MM.1S (cell line): ENCODE measurements around the gene EFNA4.

ENCODE experiments used
- DNase-seq: peaks from one replicate; pipeline ENCODE4 v3.0.0-alpha.2; 2015
- H2AFZ ChIP-seq: fragments of 300-600 bp; sonication (generic); 2 replicates; pipeline ENCODE4 v1.6.0; 2016; ENCODE audit warnings: antibody characterized with exemption, low read length
- H3F3A ChIP-seq: fragments of 300-600 bp; sonication (generic); 2 replicates; pipeline ENCODE4 v1.6.1; 2016; ENCODE audit warnings: mild to moderate bottlenecking, antibody characterized with exemption, low read length, moderate library complexity, mixed read lengths; ENCODE audit not compliant: insufficient read depth
- H3K27ac ChIP-seq: fragments of 300-600 bp; sonication (generic); 2 replicates; pipeline ENCODE4 v1.5.1; 2016; ENCODE audit warnings: mild to moderate bottlenecking, low read length
- H3K27me3 ChIP-seq: fragments of 300-600 bp; sonication (generic); replicated peaks from 2 replicates; pipeline ENCODE4 v1.6.0; 2016; ENCODE audit warnings: low read length; ENCODE audit not compliant: insufficient read depth
- H3K36me3 ChIP-seq: fragments of 300-600 bp; sonication (generic); replicated peaks from 2 replicates; pipeline ENCODE4 v1.6.1; 2016; ENCODE audit warnings: mild to moderate bottlenecking, low read length, mixed read lengths; ENCODE audit not compliant: insufficient read depth
- H3K4me1 ChIP-seq: fragments of 300-600 bp; sonication (generic); 2 replicates; pipeline ENCODE4 v1.6.1; 2016; ENCODE audit warnings: low read length, mixed read lengths
- H3K4me2 ChIP-seq: fragments of 300-600 bp; sonication (generic); 2 replicates; pipeline ENCODE4 v1.6.0; 2016; ENCODE audit warnings: low read depth, low read length
- H3K4me3 ChIP-seq: fragments of 300-600 bp; sonication (generic); 2 replicates; pipeline ENCODE4 v1.5.1; 2016; ENCODE audit warnings: low read length, mixed read lengths
- H3K79me2 ChIP-seq: fragments of 300-600 bp; sonication (generic); 2 replicates; pipeline ENCODE4 v1.6.1; 2016; ENCODE audit warnings: mixed run types, low read length, mixed read lengths
- H3K9ac ChIP-seq: fragments of 300-600 bp; sonication (generic); 2 replicates; pipeline ENCODE4 v1.6.1; 2016; ENCODE audit warnings: low read length, mixed read lengths
- H3K9me2 ChIP-seq: fragments of 300-600 bp; sonication (generic); replicated peaks from 2 replicates; pipeline ENCODE4 v1.6.1; 2016; ENCODE audit warnings: mild to moderate bottlenecking, low read length, mixed read lengths; ENCODE audit not compliant: insufficient read depth
- H3K9me3 ChIP-seq: fragments of 300-600 bp; sonication (generic); replicated peaks from 2 replicates; pipeline ENCODE4 v1.6.1; 2016; ENCODE audit warnings: mild to moderate bottlenecking, low read length, mixed read lengths; ENCODE audit not compliant: insufficient read depth
- H4K20me1 ChIP-seq: fragments of 300-600 bp; sonication (generic); 2 replicates; pipeline ENCODE4 v1.6.1; 2016; ENCODE audit warnings: mild to moderate bottlenecking, low read length, moderate library complexity, mixed read lengths; ENCODE audit not compliant: insufficient read depth
- EZH2 ChIP-seq: fragments of 300-600 bp; sonication (generic); optimal IDR thresholded peaks from 2 replicates; pipeline ENCODE3; 2017; ENCODE audit warnings: low read depth, mild to moderate bottlenecking, antibody characterized with exemption, low read length, mixed read lengths
- EZH2phosphoT487 ChIP-seq: fragments of 300-600 bp; sonication (generic); IDR thresholded peaks from 2 replicates; pipeline ENCODE4 v1.6.1; 2018; ENCODE audit warnings: antibody characterized with exemption, low read length
- TF ChIP-seq, protein P1 (sequence below): fragments of 300-600 bp; sonication (generic); IDR thresholded peaks from 2 replicates; pipeline ENCODE4 v1.5.1; 2016; ENCODE audit warnings: antibody characterized with exemption, low read length, mixed read lengths

EFNA4 gene

GRCh38 chr1:155051342-155051776 lies 12.2 kb upstream of the EFNA4 start:
- peaks cover 30% of the 10 kb centered on the region for H3K79me2 ChIP-seq
- H4K20me1 ChIP-seq, result no peaks in the 10 kb centered on the region
- DNase-seq, result no peak
- no peaks in the 10 kb centered on the region for H3K9me3 ChIP-seq
- no peak for TF ChIP-seq EZH2phosphoT487
- no peak for TF ChIP-seq EZH2
- TF ChIP-seq, protein P1, sequence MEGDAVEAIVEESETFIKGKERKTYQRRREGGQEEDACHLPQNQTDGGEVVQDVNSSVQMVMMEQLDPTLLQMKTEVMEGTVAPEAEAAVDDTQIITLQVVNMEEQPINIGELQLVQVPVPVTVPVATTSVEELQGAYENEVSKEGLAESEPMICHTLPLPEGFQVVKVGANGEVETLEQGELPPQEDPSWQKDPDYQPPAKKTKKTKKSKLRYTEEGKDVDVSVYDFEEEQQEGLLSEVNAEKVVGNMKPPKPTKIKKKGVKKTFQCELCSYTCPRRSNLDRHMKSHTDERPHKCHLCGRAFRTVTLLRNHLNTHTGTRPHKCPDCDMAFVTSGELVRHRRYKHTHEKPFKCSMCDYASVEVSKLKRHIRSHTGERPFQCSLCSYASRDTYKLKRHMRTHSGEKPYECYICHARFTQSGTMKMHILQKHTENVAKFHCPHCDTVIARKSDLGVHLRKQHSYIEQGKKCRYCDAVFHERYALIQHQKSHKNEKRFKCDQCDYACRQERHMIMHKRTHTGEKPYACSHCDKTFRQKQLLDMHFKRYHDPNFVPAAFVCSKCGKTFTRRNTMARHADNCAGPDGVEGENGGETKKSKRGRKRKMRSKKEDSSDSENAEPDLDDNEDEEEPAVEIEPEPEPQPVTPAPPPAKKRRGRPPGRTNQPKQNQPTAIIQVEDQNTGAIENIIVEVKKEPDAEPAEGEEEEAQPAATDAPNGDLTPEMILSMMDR, result no peak
- H3K9ac ChIP-seq, result peak overlapping the region; percentile 84
- peaks cover 14% of the 10 kb centered on the region for H3F3A ChIP-seq
- no peaks in the 10 kb centered on the region for H3K27me3 ChIP-seq
- H3K27ac ChIP-seq, result peak overlapping the region; percentile 26; the same call in 1 of the 2 replicates
- H3K4me3 ChIP-seq, result peak overlapping the region; percentile 97
- no peaks in the 10 kb centered on the region for H3K36me3 ChIP-seq
- peaks cover 16% of the 10 kb centered on the region for H3K4me1 ChIP-seq
- H3K9me2 ChIP-seq, result no peaks in the 10 kb centered on the region
- peak overlapping the region; percentile 92 for H2AFZ ChIP-seq
- peak overlapping the region; percentile 99 for H3K4me2 ChIP-seq

- Histone ChIP-seq H3K4me1 (peaks cover 16% of the 10 kb centered on the region), H3K4me3 (peak overlapping the region; percentile 97), H3K27ac (peak overlapping the region; percentile 26; the same call in 1 of the 2 replicates), H3K4me2 (peak overlapping the region; percentile 99), H4K20me1 (no peaks in the 10 kb centered on the region), H3F3A (peaks cover 14% of the 10 kb centered on the region), H3K9ac (peak overlapping the region; percentile 84), H3K79me2 (peaks cover 30% of the 10 kb centered on the region), H3K9me2 (no peaks in the 10 kb centered on the region), H3K9me3 (no peaks in the 10 kb centered on the region), H3K27me3 (no peaks in the 10 kb centered on the region), H3K36me3 (no peaks in the 10 kb centered on the region), H2AFZ (peak overlapping the region; percentile 92)
- TF ChIP-seq EZH2, result no peak
- TF ChIP-seq, protein P1, result no peak
- TF ChIP-seq EZH2phosphoT487, result no peak
- DNase-seq, result peak; percentile 48
Observed at GRCh38 chr1:155051777-155052398, 11.7 kb upstream of the EFNA4 start.

DNA sequence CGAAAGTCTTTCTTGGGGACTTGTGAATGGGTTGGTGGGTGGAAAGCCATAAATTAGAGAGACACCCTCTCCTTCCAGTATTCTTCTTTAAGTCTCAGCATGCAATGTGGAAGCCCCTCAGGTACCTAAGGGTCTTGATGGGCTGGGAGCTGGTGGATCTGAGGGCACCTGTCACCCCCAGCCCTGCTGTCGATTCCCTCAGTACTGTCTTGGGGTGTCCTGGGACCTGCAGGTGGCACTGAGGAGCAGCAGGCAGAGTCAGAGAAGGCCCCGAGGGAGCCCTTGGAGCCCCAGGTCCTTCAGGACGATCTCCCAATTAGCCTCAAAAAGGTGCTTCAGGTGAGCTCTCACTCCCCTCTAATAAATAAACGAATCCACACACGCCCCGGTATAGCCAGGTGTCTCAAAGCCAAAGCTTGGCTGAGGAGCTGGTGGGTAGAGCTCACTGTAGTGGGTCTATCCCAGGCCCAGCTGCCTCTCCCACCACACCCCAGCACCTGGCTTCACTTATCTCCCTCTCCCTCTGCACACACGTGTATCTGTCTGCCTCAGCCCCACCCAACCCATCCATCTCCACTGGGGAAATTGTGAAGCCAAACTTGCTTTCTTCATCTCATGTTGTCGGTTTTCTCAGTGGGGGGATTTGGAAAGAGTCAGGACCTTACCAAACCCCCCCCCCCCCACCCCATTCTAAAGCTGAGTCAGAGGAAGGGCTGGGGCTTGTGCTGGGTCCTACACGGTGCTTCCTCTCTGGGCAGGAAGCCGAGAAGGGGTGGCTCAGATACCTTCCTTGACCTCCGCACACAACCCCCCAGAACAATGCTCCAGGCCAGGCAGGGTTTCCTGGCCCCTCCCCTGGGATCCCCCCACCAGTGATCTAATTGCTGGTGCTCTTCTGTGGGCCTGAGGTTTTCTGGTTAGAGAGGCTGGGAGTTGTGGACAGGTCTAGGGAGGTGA lies 10.8 kb upstream of the EFNA4 start:
- Histone ChIP-seq H3K9ac (peak overlapping the region; percentile 84; the same call in 1 of the 2 replicates), H3K9me3 (no peaks in the 10 kb centered on the region), H3K27ac (no peak overlapping the region), H3K36me3 (no peaks in the 10 kb centered on the region), H2AFZ (peak overlapping the region; percentile 92), H3K79me2 (peaks cover 30% of the 10 kb centered on the region), H3K4me2 (peak overlapping the region; percentile 99), H3K4me1 (peaks cover 16% of the 10 kb centered on the region), H4K20me1 (no peaks in the 10 kb centered on the region), H3F3A (peaks cover 14% of the 10 kb centered on the region), H3K27me3 (no peaks in the 10 kb centered on the region), H3K9me2 (no peaks in the 10 kb centered on the region), H3K4me3 (peak overlapping the region; percentile 97)
- peak; percentile 57 for DNase-seq
- TF ChIP-seq EZH2phosphoT487, result no peak
- no peak for TF ChIP-seq EZH2
- TF ChIP-seq, protein P1, result peak; percentile 84
